ENCODE results near the gene DDX31.

GRCh38 chr9:132647355-132647754 lies 22.4 kb downstream of the DDX31 start:
- no peak for TF ChIP-seq CTCF (conservative IDR thresholded peaks at IDR 0.05)
- no peak for TF ChIP-seq ZFX (IDR thresholded peaks at IDR 0.05)

All from C4-2B (cell line).